COLO829 (cell line): ENCODE measurements around the gene CIAO3.

ENCODE experiments used
- DNase-seq: peaks from one replicate; pipeline ENCODE4 v3.0.0; 2012; ENCODE audit warnings: low spot score

The CIAO3 gene

GRCh38 chr16:734981-735881, 5.6 kb downstream of the CIAO3 start:
- DNase-seq: no peak

- no peak for DNase-seq
These were observed 6.4 kb downstream of the CIAO3 start for GRCh38 chr16:734208-734980.

GRCh38 chr16:733382-734207, 7.2 kb downstream of the CIAO3 start:
- no peak for DNase-seq

- no peak for DNase-seq
These were observed 7.9 kb downstream of the CIAO3 start for GRCh38 chr16:732936-733335.

- DNase-seq: no peak
These were observed 8.5 kb downstream of the CIAO3 start for GRCh38 chr16:732332-732731.

GRCh38 chr16:730666-731509, 9.9 kb downstream of the CIAO3 start:
- DNase-seq: no peak

GRCh38 chr16:729768-730665, 10.8 kb downstream of the CIAO3 start:
- DNase-seq: no peak

- no peak for DNase-seq
These were observed 11.7 kb downstream of the CIAO3 start for GRCh38 chr16:728890-729744.

GRCh38 chr16:728131-728889, 12.5 kb downstream of the CIAO3 start:
- DNase-seq: peak; percentile 78

GRCh38 chr16:727291-727977, 13.4 kb downstream of the CIAO3 start:
- no peak for DNase-seq

GRCh38 chr16:726438-727290, 14.1 kb downstream of the CIAO3 start, which contains the start of the genes CCDC78 and HAGHL:
CCDC78 (minus strand) TSS chr16:726443; CDS start chr16:726367, 76 bp downstream.
HAGHL (plus strand) TSS chr16:727106; CDS start chr16:727510, 404 bp downstream.
- DNase-seq: no peak

GRCh38 chr16:726188-726437, 14.7 kb downstream of the CIAO3 start:
- DNase-seq: no peak

GRCh38 chr16:725463-726187, 15.2 kb downstream of the CIAO3 start:
- no peak for DNase-seq

GRCh38 chr16:725041-725376, 15.8 kb downstream of the CIAO3 start:
- no peak for DNase-seq

GRCh38 chr16:724188-725040, 16.4 kb downstream of the CIAO3 start:
- no peak for DNase-seq

GRCh38 chr16:723695-724094, 17.1 kb downstream of the CIAO3 start:
- DNase-seq: no peak
